H9 (cell line): Measurements from ENCODE around the gene SNED1. TPM values are rescaled to one million over a fixed set of nuclear protein-coding genes. Genes with fewer than 3 reads are reported as not detected.

Experiments
- DNase-seq: peaks from one replicate; pipeline ENCODE4 v3.0.0-alpha.2; 2017
- H2AFZ ChIP-seq: one replicate; pipeline ENCODE4 v1.6.1; 2013; ENCODE audit warnings: mild to moderate bottlenecking, low read length, control low read depth, moderate library complexity
- H2AK5ac ChIP-seq: 2 replicates; pipeline ENCODE4 v1.6.1; 2013; ENCODE audit warnings: low read length, control low read depth, mixed read lengths; ENCODE audit not compliant: insufficient read length
- H2BK120ac ChIP-seq: one replicate; pipeline ENCODE4 v1.6.1; 2013; ENCODE audit warnings: low read depth, mild to moderate bottlenecking, low read length, control low read depth, inconsistent platforms; ENCODE audit not compliant: poor library complexity, severe bottlenecking
- H2BK12ac ChIP-seq: 2 replicates; pipeline ENCODE4 v1.6.1; 2013; ENCODE audit warnings: low read length, control low read depth, mixed read lengths, low read depth; ENCODE audit not compliant: insufficient read length
- H2BK15ac ChIP-seq: 2 replicates; pipeline ENCODE4 v1.6.1; 2013; ENCODE audit warnings: low read depth, low read length, control low read depth
- H2BK20ac ChIP-seq: one replicate; pipeline ENCODE4 v1.6.1; 2013; ENCODE audit warnings: low read depth, mild to moderate bottlenecking, low read length, control low read depth, inconsistent platforms; ENCODE audit not compliant: poor library complexity, severe bottlenecking
- H2BK5ac ChIP-seq: 2 replicates; pipeline ENCODE4 v1.6.1; 2013; ENCODE audit warnings: low read length, control low read depth, mixed read lengths; ENCODE audit not compliant: insufficient read length
- H3K14ac ChIP-seq: 2 replicates; pipeline ENCODE4 v1.6.1; 2013; ENCODE audit warnings: low read length, control low read depth; ENCODE audit not compliant: insufficient read depth
- H3K18ac ChIP-seq: 2 replicates; pipeline ENCODE4 v1.6.1; 2013; ENCODE audit warnings: low read depth, mild to moderate bottlenecking, mixed read lengths, low read length, control low read depth; ENCODE audit not compliant: insufficient read length
- H3K23ac ChIP-seq: 2 replicates; pipeline ENCODE4 v1.6.1; 2013; ENCODE audit warnings: low read length, control low read depth, mixed read lengths, low read depth; ENCODE audit not compliant: insufficient read length
- H3K23me2 ChIP-seq: 2 replicates; pipeline ENCODE4 v1.6.1; 2013; ENCODE audit warnings: low read depth, mild to moderate bottlenecking, mixed read lengths, low read length, control low read depth; ENCODE audit not compliant: insufficient read length, poor library complexity, severe bottlenecking
- H3K27ac ChIP-seq: 2 replicates; pipeline ENCODE4 v1.5.1; 2013; ENCODE audit warnings: low read length, control low read depth, mixed read lengths, low read depth; ENCODE audit not compliant: insufficient read length
- H3K27me3 ChIP-seq: 2 replicates; pipeline ENCODE4 v1.6.1; 2013; ENCODE audit warnings: low read length, control low read depth, inconsistent platforms; ENCODE audit not compliant: insufficient read depth
- H3K4ac ChIP-seq: 2 replicates; pipeline ENCODE4 v1.6.1; 2013; ENCODE audit warnings: low read depth, mild to moderate bottlenecking, control low read depth, inconsistent platforms, low read length, moderate library complexity
- H3K4me1 ChIP-seq: 2 replicates; pipeline ENCODE4 v1.6.1; 2013; ENCODE audit warnings: low read length, control low read depth, inconsistent platforms; ENCODE audit not compliant: insufficient read depth
- H3K4me2 ChIP-seq: 2 replicates; pipeline ENCODE4 v1.6.1; 2013; ENCODE audit warnings: low read length, control low read depth, mixed read lengths; ENCODE audit not compliant: insufficient read length, insufficient read depth
- H3K56ac ChIP-seq: 2 replicates; pipeline ENCODE4 v1.6.1; 2013; ENCODE audit warnings: low read depth, mild to moderate bottlenecking, mixed read lengths, low read length, control low read depth; ENCODE audit not compliant: insufficient read length
- H3K79me1 ChIP-seq: 2 replicates; pipeline ENCODE4 v1.6.1; 2013; ENCODE audit warnings: low read depth, mild to moderate bottlenecking, moderate library complexity, low read length, control low read depth, inconsistent platforms; ENCODE audit not compliant: insufficient read depth, poor library complexity, severe bottlenecking
- H3K79me2 ChIP-seq: 2 replicates; pipeline ENCODE4 v1.6.1; 2013; ENCODE audit warnings: low read length, control low read depth, inconsistent platforms; ENCODE audit not compliant: insufficient read depth
- H3K9ac ChIP-seq: 2 replicates; pipeline ENCODE4 v1.6.1; 2013; ENCODE audit warnings: low read length, control low read depth, mixed read lengths; ENCODE audit not compliant: insufficient read length; ENCODE audit errors: extremely low read depth
- H3K9me3 ChIP-seq: one replicate; pipeline ENCODE4 v1.6.1; 2013; ENCODE audit warnings: low read depth, low read length, inconsistent platforms; ENCODE audit not compliant: control insufficient read depth
- H3T11ph ChIP-seq: one replicate; pipeline ENCODE4 v1.6.1; 2013; ENCODE audit warnings: mild to moderate bottlenecking, low read length, control low read depth, inconsistent platforms
- H4K20me1 ChIP-seq: one replicate; pipeline ENCODE4 v1.6.1; 2013; ENCODE audit not compliant: control insufficient read depth, insufficient read length, insufficient read depth
- H4K5ac ChIP-seq: 2 replicates; pipeline ENCODE4 v1.6.1; 2013; ENCODE audit warnings: low read depth, mild to moderate bottlenecking, mixed read lengths, low read length, control low read depth; ENCODE audit not compliant: insufficient read length
- H4K8ac ChIP-seq: replicated peaks from 2 replicates; pipeline ENCODE4 v1.6.1; 2013; ENCODE audit warnings: low read length, control low read depth, mixed read lengths, low read depth; ENCODE audit not compliant: insufficient read length
- H4K91ac ChIP-seq: 2 replicates; pipeline ENCODE4 v1.6.1; 2013; ENCODE audit warnings: low read depth, mild to moderate bottlenecking, moderate library complexity, mixed read lengths, low read length, control low read depth; ENCODE audit not compliant: insufficient read length
- H3K27ac Mint-ChIP-seq, 3 experiments: 2 replicates in 2 of 3; 3 replicates in 1 of 3; pipeline ENCODE4 v1.8.0; 2020 to 2021; ENCODE audit warnings: mixed read lengths in 3 of 3, mild to moderate bottlenecking in 1 of 3, moderate library complexity in 1 of 3
- H3K27me3 Mint-ChIP-seq: 2 replicates; pipeline ENCODE4 v1.8.0; 2021; ENCODE audit warnings: low read depth, mild to moderate bottlenecking, moderate library complexity, mixed read lengths
- H3K36me3 Mint-ChIP-seq, 3 experiments: 2 replicates in 2 of 3; 3 replicates in 1 of 3; pipeline ENCODE4 v1.8.0; 2020 to 2021; ENCODE audit warnings: low read depth in 3 of 3, mixed read lengths in 3 of 3; ENCODE audit not compliant: insufficient read depth in 1 of 3
- H3K4me1 Mint-ChIP-seq, 2 experiments: 2 replicates each; pipeline ENCODE4 v1.8.0; 2020; ENCODE audit warnings: mixed read lengths in 2 of 2
- H3K4me3 Mint-ChIP-seq, 2 experiments: 2 replicates in 1 of 2; 3 replicates in 1 of 2; pipeline ENCODE4 v1.8.0; 2020 to 2021; ENCODE audit warnings: mild to moderate bottlenecking in 2 of 2, mixed read lengths in 2 of 2, moderate library complexity in 1 of 2
- H3K9me3 Mint-ChIP-seq, 2 experiments: 2 replicates in 1 of 2; 3 replicates in 1 of 2; pipeline ENCODE4 v1.8.0; 2020; ENCODE audit warnings: mild to moderate bottlenecking in 2 of 2, mixed read lengths in 2 of 2, moderate library complexity in 1 of 2
- WGBS: extraction: QIAGEN DNeasy Blood & Tissue Kit; methylation state at CpG from one replicate; pipeline ENCODE4 v1.1.7; 2013; ENCODE audit warnings: missing lambda C conversion rate, low lambda C conversion rate, mixed read lengths; ENCODE audit not compliant: insufficient read length; ENCODE audit errors: extremely low coverage; 5-methylcytosine and 5-hydroxymethylcytosine counted together
- total RNA-seq: library from RNA; stranded (reverse); gene quantifications from 2 replicates; pipeline ENCODE4 v1.2.1, GENCODE V29; 2021
- TF ChIP-seq, protein P1 (sequence below): fragments of 200-600 bp; sonication (generic); conservative IDR thresholded peaks from 3 replicates; pipeline ENCODE4 v1.8.0; 2021; ENCODE audit warnings: antibody characterized with exemption, mild to moderate bottlenecking

The SNED1 gene
- total RNA-seq, 1 experiment from 2014 or later, result 2.5 TPM

DNA sequence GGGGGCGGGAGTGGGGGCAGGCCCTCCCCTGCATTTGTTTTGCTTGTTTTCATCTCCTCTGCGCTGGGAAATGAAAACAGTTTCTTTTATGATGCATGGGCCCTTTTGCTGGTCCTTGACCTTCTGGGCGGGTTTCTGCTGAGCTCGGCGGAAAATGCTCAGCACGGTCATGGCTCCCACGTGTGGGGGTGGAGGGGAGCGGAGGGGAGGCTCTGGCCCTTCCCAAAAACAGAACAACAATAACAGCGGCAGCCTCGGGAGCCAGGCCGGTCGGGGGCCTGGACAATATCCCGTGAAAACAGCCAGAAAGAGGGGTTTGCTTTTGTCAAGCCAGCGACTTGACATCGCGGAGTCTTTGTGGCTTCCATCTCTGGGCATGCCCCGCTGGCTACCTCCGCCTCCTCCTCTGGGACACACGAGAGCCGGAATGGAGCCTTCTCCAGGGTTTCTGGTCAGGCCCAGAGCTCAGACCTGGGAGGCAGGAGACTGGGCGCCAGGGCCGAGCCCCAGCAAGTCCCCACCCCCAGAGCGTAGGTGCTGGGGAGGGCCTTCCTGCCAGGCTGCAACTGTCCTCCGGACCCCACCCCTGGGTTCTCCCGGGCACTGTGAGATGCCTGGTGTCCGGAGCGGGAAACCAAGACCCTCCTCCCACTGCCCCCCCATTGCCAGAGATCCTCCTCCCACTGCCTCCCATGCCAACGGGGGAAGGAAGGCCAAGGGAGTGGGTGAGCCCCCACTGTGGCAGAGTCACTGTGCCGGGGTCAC lies 35.9 kb upstream of the SNED1 start:
- Mint-ChIP-seq H3K27ac (peak overlapping the region; percentile 49 to 86 (median 54); a peak in 4 of 7 replicates), H3K27me3 (no peaks in the 10 kb centered on the region), H3K4me1 (peaks cover 3 to 4% of the 10 kb centered on the region in 2 experiments; a peak in 3 of 4 replicates), H3K4me3 (no peak overlapping the region), H3K36me3 (no peaks in the 10 kb centered on the region), H3K9me3 (no peaks in the 10 kb centered on the region)
- no peak overlapping the region for H3K18ac ChIP-seq
- H2AFZ ChIP-seq, result no peak overlapping the region
- no peaks in the 10 kb centered on the region for H3K79me1 ChIP-seq
- peak; percentile 31 for DNase-seq
- H2AK5ac ChIP-seq, result no peak overlapping the region
- no peak overlapping the region for H3K27ac ChIP-seq
- H2BK5ac ChIP-seq, result no peak overlapping the region
- no peak overlapping the region for H2BK12ac ChIP-seq
- no peak overlapping the region for H3K4ac ChIP-seq
- no peaks in the 10 kb centered on the region for H4K20me1 ChIP-seq
- WGBS, result no CpG with 5 or more reads among the region's 29 CpGs
- no peak overlapping the region for H3K14ac ChIP-seq
- H3K4me1 ChIP-seq, result no peaks in the 10 kb centered on the region; the same call in 1 of the 2 replicates
- H2BK120ac ChIP-seq, result no peak overlapping the region
- no peak overlapping the region for H3K56ac ChIP-seq
- no peaks in the 10 kb centered on the region for H3K9me3 ChIP-seq
- H3K79me2 ChIP-seq, result no peaks in the 10 kb centered on the region
- H3K4me2 ChIP-seq, result no peak overlapping the region
- H2BK20ac ChIP-seq, result no peak overlapping the region
- H4K8ac ChIP-seq, result no peak overlapping the region
- no peak overlapping the region for H4K5ac ChIP-seq
- TF ChIP-seq, protein P1, sequence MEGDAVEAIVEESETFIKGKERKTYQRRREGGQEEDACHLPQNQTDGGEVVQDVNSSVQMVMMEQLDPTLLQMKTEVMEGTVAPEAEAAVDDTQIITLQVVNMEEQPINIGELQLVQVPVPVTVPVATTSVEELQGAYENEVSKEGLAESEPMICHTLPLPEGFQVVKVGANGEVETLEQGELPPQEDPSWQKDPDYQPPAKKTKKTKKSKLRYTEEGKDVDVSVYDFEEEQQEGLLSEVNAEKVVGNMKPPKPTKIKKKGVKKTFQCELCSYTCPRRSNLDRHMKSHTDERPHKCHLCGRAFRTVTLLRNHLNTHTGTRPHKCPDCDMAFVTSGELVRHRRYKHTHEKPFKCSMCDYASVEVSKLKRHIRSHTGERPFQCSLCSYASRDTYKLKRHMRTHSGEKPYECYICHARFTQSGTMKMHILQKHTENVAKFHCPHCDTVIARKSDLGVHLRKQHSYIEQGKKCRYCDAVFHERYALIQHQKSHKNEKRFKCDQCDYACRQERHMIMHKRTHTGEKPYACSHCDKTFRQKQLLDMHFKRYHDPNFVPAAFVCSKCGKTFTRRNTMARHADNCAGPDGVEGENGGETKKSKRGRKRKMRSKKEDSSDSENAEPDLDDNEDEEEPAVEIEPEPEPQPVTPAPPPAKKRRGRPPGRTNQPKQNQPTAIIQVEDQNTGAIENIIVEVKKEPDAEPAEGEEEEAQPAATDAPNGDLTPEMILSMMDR, result no peak
- no peak overlapping the region for H2BK15ac ChIP-seq
- H3K9ac ChIP-seq, result no peak overlapping the region
- H3K23ac ChIP-seq, result no peak overlapping the region
- no peak overlapping the region for H3T11ph ChIP-seq
- H3K23me2 ChIP-seq, result no peaks in the 10 kb centered on the region
- no peak overlapping the region for H4K91ac ChIP-seq
- no peaks in the 10 kb centered on the region for H3K27me3 ChIP-seq
